Inferior parietal cortex (tissue), 1 donor: ENCODE measurements around the gene C1orf94.
"Not testable (repeated sequence)": the region's sequence is repeated elsewhere in the genome, so short reads cannot be mapped to it uniquely, and the experiment has no call there.

Experiments used
- DNase-seq: peaks from one replicate; pipeline ENCODE4 v3.0.0-alpha.2; 2016; ENCODE audit errors: extremely low spot score

C1orf94 gene

DNA sequence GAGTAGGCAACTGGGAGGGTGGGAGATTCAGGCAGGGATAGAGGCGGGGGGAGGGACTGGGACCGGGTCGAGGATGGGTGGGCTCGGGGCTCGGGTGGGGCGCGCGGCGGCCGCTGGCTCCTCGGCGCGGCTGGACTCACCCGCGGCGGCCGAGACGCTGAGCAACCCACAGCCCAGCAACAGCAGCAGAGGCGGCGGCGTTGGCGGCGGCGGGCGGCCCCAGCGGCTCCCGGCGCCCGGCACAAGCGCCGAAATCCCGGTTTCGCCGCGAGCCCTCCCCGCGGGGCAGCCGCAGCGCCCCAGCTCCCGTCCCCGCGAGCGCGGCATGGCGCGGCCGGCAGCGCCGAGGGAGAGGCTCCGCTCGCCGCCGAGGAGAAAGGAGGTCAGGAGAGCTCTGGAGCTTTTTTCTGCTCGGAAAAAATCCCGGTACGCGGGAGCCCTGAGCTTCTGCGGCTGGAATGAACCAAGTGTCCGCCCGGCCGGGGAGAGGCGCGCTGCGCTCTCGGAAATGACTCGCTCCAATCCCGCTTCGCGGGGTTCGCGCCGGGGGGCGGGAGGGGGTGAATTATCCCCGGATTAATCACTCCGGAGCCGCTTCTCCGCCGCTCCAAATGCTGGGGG is 11.8 kb upstream of the C1orf94 start, which contains the start of gene CSMD2:
TSS of gene CSMD2 (minus strand) at position 460 of the 621 bp plus-strand sequence. CDS start at position 327, 133 bp downstream.
- peak; percentile 72 for DNase-seq

DNA sequence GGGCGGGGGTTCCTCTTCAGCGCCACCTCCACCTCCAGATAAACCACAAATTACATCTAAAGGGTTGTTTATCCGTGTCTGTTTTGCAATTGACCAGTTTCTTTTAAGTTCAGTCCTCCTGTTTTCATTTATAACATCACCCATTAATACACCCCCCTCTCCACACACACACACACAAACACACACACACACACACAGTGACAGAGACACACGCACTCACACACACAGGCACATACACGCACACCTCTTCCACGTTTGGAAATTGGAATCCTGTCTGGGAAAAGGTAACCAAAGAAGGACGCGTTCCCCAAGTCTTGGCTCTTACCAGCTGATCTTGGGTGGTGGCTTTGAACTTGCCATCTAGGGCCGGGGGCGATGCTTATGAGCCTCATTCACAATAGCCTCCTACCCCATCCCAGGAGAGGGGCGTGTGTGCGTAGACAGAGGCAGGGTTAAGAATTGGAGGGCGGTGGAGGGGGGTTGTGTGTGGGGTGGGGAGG is 11.2 kb upstream of the C1orf94 start:
- DNase-seq, result no peak

DNA sequence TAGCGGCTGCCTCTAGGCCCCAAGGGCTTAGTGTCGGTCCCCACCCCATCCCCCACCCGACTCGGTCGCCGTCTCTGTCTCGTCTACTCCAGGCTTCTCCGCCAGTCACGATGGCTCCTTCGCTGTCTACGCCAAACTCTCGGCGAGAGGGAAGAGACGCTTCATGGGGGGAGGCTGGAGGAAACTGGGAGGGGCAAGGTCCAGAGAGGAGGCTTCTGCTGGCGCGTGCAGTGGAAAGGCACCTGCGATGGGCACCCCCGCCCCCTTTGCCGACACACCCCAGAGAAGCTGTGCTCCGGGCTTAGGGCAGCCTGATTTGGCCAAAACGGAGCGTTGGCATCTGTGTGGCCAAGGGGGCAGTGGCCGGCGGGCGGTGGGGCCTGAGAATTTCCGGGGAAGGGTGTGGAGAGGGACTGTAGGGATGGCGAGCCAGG is 10.5 kb upstream of the C1orf94 start:
- no peak for DNase-seq

DNA sequence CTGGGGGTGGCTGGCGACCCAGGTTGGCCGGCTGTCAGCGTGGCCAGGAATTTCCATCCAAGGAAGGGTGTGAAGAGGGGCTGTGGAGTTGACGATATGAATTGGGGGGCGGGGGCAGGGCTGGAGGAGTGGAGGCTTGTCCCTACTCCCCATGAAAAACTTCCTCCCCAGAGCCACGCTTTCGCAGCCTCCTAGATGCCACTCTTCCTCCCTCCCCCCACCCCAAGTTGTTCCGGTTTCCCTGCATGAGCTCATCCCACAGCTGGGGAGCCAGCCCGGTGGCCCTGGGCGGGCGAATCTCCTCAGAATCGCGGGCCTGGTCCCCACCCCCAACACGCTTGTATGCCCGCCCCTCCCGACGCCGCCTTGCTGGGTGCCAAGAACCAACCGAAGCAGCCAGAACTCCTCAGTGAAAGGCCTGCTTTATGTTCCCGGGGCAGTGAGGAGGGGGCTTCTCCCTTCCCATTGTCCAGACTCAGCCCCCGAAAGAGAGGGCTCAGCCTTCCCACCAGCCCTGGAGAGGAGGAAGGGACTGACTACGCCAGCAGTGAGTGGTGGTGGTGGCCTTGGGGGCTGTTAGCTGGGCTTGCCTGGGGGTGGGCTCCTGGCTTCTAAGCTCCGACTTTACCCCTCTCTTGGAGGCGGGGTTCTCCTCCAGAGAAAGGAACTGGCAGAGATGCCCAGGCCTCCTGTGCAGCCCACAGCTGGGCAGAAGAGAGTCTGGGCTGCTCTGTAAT is 9.9 kb upstream of the C1orf94 start:
- peak; percentile 44 for DNase-seq

DNA sequence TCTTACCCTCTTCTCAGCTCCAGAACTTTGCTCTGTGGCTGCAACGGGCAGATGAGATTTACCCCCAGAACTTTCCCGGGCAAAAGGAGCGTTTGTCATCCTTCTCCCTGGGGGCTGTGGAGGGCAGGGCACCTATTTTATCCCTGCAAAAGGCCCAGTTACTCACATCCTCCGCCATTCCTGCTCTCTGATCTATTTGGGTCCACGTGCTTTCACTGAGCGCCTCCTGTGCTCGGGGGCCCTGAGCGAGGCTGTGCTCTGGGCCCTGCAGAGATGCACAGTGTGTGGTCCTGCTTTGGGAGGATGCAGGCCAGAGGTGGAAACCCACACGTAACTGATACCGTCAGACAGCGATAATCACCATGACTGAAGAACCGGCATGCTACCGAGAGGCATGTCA is 9.3 kb upstream of the C1orf94 start:
- no peak for DNase-seq

DNA sequence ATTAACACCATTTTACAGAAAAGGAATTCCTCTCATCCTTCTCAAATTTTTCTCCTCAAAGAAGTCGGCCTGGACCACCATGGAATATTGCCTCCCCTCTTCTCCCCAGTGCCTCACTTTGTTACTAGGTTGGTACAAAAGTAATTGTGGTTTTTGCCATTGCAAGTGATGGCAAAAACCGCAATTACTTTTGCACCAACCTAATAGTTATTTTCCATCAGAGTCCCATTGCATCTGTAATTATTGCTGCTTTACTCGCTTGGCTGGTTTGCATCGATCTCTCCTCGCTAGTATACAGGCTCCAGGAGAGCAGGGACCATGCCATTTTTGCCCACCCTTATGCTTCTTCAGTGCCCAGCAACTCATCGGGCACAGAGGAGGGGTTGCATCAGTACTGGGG is 963 bp upstream of the C1orf94 start:
- no peak for DNase-seq

DNA sequence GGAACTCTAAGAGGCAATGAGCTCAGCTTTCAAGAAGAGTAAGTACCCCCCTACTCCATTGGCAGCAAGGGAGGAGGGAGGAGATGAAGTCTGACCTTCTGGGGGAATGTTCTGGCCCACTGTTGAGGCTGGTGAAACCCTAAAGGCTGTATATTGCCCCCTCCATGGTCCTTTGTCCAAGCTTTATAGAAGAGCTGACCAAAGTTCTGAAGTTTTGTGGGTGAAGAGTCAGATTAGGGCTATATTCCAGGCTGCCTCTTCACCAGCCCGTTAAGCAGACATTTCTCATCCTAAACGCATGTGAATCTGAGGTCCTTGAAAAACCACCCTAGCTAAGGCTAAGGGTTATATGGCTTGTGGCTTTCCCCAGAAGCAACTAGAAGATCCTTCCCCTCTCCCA is 1.4 kb downstream of the C1orf94 start:
- DNase-seq, result no peak

DNA sequence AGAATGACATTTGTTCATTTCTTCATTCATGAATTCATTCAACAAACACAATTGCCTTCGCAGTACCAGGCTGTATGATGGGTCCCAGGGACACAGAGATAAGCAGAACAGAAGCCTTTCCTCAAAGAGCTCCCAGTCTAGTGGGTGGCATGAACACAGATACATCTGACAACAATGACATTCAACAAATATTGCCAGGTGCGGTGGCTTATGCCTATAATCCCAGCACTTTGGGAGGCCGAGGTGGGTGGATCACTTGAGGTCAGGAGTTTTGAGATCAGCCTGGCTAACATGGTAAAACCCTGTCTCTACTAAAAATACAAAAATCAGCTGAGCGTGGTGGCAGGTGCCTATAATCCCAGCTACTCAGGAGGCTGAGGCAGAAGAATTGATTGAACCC is 6.7 kb downstream of the C1orf94 start:
- DNase-seq, result not testable (repeated sequence)

DNA sequence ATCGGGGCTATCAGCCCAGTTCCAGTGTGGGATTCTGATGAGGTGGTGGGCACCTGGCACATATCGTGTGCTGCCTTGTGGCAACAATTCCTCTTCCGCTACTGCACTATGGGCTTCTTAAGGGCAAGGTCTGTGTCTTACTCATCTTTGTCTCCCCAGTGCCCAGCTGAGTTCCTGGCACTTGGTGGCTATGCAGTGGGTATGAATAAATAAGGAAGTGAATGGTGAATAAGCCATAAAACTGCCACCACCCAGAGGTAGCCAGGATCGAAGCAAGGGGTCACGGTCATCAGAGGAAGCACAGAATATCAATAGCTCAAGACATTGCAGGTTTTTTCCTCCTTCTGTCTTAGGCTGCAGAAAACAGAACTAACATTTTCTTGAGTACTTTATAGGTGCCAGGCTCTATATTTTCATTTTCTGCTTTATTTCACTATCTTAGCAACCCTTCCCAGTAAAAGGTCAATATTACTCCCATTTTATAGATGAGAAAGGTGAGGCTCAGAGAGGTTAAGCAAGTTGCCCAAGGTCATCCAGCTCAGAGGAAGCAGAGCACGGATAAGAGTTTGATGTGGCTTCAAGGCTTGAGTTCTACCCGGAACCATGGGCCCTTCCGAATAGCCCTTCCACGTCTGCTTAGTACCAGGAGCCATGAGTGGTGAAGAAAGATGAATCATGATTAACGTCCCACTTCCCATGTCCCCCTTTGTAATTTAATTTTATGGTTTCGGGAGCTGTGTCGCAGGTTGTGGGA is 10.2 kb downstream of the C1orf94 start:
- no peak for DNase-seq

DNA sequence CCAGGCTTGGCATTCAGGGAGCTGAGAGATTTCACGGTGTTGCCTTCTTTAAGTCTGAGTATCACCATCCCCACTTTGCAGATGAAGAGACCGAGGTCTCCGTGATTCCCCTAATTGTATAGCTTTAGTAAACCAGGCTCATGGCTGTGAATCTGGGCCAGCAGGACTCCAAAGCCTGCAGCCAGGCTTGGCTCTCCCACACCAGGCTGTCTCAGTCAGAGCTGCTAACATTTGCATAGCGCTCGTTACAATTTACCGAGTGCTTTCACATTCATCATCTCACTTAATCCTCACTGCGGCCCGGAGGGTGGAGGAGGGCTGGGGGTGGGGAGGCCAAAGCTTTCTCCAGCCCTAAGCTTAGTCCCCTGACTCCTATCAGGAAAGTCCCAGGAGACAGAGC is 11.7 kb downstream of the C1orf94 start:
- DNase-seq, result no peak

DNA sequence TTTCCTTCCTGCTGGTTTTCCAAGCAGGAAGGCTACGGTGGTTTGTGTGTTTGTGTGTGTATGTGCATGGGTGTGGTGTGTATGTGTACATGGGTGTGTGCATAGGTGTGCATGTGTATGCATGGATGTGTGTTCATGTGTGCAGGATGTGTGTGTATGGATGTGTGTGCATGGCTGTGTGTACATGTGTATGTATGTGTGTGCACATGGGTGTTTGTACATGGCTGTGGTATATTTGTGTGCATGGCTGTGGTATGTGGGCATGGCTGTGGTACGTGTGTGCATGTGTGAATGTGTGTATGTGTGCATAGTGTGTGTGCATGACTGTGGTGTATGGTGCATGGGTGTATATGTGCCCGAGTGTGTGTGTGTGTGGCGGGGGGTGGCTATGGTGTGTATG is 12.3 kb downstream of the C1orf94 start:
- no peak for DNase-seq

DNA sequence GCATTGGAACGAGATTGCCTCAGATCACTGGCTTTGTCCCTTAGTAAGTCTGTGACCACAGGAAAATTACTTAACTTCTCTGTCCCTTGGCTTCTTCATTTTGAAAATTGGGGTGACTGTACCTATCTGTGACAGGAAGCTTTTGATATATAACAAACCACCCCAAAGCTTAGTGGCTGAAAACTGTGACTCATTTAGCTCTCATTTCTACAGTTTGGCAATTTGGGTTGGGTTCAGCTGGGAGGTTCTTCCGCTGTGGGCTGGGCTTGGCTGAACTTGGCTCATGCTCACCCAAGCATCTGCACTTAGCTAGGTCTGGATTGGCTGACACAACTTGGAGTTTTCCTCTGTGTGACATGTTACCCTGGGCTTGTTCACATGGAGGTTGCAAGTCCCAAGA is 14.0 kb downstream of the C1orf94 start:
- no peak for DNase-seq

DNA sequence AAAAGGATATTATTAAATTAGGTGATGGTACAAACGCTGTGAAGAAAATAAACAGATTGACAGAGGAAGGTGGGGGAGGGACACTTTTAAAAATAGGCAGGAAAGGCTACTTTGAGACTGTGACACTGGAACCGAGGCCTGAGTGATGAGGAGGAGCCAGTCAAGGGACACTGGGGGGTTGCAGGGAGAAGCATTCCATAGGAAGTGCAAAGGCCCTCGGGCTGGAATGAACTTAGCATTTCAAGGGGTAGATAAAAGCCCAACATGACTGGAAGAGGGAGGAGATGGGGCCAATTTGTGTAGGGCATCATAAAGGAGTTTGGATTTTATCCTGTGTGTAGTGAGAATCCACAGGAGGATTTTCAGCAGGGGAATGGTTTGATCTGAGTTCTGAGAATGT is 15.9 kb downstream of the C1orf94 start:
- no peak for DNase-seq

DNA sequence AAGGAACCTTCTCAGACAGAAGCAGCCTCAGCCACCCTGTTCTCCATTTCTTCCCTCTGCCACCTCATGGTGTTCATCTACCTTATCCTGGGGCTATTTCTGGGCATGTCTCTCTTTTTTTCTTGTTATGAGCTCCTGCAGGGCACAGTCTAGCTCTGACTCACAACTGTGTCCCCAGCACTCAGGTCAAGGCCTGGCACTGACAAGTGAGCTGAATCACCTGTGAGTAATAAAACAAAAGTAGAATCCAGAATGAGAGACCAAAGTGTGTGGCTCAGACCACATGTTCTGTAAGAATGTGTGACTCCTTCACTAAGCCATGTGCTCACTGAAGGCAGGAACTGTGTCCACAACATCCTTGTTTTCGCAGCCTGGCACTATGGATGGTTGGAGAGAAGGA is 23.2 kb downstream of the C1orf94 start:
- no peak for DNase-seq

DNA sequence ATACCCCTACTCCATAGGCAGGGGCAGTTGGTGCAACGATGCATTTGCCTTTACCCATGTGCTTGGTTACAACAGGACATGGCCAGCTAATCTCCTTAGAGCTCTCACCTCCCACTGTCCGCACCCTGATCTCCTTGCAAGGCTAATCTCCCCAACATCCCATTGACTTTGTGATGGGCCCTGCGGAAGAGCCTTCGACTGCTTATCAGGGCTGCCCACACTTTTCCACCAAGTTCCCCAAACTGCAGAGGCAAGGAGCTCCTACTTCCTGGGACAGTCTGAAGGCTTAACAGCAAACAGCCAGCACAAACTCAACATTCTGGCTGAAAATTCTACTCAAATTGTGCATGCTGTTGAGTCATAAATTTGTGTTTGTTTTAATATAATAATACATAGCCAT is 36.0 kb downstream of the C1orf94 start:
- no peak for DNase-seq

DNA sequence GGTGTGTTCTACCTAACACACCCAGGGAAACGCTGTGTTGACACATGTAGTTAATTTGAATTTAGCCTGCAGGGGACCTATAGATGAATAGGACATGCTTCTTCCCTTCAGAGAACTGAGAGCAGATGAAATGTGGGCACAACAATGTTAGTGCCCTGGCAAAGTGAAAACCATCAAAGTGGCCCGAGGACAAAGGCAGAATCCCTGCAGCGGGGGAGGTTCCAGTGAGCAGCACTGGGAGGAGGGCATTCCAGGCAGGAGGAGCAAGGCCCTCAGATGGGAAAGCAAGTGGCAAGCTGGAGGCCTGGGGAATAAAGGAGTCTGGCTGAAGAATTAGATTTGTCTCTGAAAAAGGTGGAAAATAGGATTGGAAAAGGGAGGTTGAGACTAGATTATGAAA is 37.2 kb downstream of the C1orf94 start:
- no peak for DNase-seq

DNA sequence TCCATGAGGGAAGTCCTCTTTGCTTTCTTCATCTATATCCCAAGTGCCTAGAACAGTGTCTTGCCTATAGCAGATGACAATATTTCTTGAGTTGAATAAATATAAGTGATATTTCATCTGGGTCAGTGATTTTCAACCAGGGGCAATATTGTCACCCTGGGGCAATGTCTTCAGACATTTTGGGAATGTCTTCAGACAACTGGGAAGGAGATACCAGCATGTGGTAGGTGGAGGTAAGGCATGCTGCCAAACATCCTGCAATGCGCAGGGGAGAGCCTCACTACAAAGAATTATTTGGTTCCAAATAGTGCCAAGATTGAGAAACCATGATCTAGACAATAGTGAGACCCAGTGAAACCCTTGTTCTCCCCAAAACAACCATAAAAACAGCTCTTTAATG is 54.7 kb downstream of the C1orf94 start:
- DNase-seq, result no peak

DNA sequence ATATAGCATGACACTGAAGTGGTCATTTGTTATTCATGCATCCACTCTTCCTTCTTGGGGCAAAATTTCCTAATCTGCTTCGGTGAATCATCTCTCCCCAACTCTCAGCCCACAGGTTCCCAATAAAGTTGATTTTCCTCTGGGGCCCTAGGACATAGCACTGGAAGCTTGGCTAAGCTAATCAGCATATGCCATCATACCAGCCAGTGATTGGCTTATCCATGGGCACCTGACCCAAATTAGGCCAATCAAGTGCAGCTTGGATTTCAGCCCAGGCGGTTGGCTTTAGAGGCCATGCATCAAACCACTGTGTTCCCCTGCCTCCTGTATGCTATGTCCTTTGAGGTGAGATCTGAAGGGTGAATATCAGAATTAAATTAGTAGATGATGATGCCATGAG is 58.9 kb downstream of the C1orf94 start:
- DNase-seq, result no peak

DNA sequence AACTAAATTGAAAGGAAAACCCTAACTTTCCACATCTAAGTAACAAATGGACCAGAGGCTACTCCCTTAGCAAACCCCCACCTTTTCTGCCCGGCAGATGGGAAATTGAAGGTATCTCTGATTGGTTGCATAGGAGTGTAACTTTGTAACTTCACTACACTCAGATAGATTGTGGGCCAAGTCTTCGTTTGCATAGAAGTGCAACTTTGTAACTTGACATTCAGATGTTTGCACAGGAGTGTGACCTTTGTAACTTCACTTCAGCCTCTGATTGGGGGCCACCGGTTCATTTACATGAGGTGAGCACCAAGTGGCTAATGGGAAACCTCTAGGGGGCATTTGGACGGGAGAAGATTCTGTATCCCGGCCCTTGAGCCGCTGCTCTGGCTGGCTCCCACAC is 59.4 kb downstream of the C1orf94 start:
- DNase-seq, result no peak

DNA sequence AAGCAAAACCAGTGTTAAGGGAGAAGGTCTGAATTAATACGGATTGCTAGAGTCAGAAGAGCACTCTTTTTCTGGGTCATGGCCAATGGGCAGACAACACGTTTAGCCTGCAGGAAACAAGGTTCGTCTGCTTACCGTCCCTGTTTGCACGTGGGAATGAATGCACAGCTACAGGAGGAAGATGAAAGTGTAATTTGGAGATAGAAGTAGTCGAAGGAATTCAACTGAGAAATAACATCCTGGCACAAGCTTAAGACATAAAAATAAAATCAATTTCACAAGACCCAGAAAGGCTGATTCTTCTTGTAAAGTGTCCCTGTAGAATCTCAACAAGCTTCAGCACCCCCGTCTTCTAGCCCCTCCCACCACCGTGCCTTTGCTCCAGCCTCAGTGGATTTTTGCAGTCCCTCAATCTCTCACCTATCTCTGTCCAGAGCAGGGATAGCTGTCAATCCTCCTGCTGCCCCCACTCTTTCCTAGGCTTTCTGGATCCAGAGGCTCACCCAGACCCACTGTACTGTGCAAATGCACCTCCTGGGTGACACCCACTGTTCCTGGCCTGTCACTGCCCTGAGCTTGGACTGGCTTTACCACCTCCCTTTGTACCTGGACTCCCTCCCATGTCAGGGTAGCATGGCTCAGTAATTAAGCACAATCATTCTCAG is 60.6 kb downstream of the C1orf94 start:
- no peak for DNase-seq

DNA sequence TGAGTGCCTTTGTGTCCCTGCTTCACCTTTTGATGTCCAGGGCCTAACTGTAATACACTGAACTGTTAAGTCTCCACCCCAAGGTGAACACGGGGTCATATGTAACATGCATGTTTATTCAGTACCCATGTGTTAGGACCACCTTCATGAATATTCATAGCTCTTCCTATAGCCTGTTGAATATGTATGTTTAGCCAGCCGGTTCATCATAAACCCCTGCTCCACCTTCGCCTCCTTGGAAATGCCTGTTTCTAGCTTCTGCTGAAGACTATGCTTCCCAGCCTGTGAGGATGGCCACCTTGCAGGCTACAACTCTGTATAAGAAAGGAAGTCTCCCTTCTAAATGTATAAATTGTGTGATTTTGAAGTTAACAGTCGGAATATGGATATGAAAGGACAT is 69.3 kb downstream of the C1orf94 start:
- DNase-seq, result no peak

DNA sequence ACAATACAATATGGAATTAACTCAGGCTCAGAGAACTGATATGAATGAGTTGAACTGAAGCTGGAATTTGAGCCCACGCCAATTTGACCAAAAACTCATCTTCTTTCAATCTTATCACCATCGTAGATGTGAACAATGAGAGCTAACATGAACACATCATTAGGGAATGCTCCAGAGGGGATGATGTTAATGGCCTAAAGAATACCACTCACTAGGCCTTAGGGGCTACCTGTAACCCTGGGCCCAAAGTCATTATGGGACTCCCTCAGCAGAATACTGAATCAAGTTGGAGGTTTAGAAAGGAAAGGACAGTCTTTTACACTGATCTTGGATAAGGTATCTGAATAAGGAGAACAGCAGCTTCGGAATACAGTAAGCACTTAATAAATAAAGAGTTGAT is 73.6 kb downstream of the C1orf94 start:
- DNase-seq, result no peak
